ENCODE measurements around the gene PDZRN3. TPM values are rescaled to one million over a fixed set of nuclear protein-coding genes. Genes with fewer than 3 reads are reported as not detected.

The PDZRN3 gene
- 10 to 100 TPM; 20.7 to 36.4 TPM for total RNA-seq
- 10 to 100 TPM in 1 of 2 donors, 1 to 10 TPM in 1; 7.3 to 11.9 TPM for polyA plus RNA-seq
- long read RNA-seq, donor 1, full-length matches to known transcripts: 11 of 39 reads
- long read RNA-seq, donor 1, partial matches to known transcripts: 28 of 39 reads
- long read RNA-seq, donor 1, other reads (novel, unspliced or antisense): 0 of 39 reads
- long read RNA-seq, donor 2, full-length matches to known transcripts: 3 of 3 reads
- long read RNA-seq, donor 2, partial matches to known transcripts: 0 of 3 reads
- long read RNA-seq, donor 2, other reads (novel, unspliced or antisense): 0 of 3 reads
- long read RNA-seq, donor 3, full-length matches to known transcripts: 3 of 3 reads
- long read RNA-seq, donor 3, partial matches to known transcripts: 0 of 3 reads
- long read RNA-seq, donor 3, other reads (novel, unspliced or antisense): 0 of 3 reads
- long read RNA-seq, donor 4: 0 reads
- long read RNA-seq, donor 5, full-length matches to known transcripts: 17 of 17 reads
- long read RNA-seq, donor 5, partial matches to known transcripts: 0 of 17 reads
- long read RNA-seq, donor 5, other reads (novel, unspliced or antisense): 0 of 17 reads

DNA sequence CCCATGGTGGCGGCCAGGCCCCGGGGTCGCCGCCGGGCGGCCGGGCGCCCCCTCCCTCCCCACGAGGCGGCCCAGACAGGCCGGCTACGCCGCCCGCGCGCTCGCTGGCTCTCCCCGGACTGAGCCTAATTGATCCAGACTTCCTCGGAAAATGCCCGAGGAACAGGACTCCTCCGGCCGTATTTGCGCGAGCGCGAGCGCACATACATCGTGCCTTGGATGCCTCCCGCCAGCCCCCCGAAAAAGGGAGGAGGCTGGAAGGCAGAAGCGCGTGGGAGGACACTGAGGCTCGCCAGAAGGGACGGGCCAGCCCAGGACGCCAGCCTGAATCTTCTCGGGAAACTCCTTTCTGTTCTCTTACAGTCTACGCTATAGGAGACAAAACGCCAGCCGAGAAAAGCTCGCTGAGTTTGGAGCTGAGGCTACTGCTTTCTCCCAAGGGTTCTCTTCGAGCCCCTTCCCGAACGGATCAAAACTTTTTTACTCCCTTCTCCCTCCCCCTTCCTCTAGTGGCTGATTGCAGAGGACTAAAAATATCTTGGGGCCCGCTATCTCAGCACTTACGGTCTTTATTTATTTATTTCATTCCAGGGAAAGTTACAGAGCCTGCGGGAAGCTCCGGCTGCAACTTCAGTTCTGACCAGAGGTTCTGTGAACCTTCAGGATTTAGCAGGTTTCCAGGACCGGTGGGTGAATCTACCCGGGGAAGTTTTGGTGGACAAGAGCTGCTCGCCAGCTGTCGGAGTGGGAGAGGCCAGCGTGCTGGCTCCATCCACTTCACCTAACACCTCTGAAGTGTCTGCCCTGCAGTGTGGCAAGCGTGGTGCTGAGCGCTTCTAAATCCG, at the start of gene PDZRN3:
TSS of gene PDZRN3 (minus strand) at position 121 of the 845 bp plus-strand sequence.
- H3K27ac ChIP-seq (ENCODE audit: low read depth in 1 of 2, low read length in 1 of 2): peak within 1 kb of the TSS; percentile 87 to 95
- peak within 1 kb of the TSS; percentile 31 to 97 for H3K9ac ChIP-seq (ENCODE audit: insufficient read depth in 1 of 2, low read length in 2 of 2)

DNA sequence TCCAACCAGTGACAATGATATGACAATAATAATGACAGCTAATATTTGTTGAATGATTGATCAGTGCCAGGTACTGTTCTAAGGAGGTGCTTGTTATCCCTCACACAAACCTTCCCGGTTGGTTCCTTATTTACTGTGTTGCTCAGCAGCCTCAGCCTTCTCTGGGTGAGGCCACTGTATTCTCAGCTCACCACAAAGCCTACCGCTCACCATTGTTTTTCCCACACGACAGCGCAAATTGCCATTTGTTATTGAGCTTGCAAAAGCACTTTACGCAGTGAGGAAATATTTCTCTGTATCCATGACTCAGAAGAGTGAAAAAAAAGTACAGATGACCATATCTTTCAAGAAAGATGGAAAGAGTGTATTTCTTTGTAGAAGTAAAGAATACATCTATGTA, 49.5 kb upstream of the PDZRN3 start:
- H3K4me3 ChIP-seq: no peak overlapping the region
- no peak for DNase-seq
- WGBS, 2 donors: 58 to 60% methylated on average over 5 of the region's 5 CpGs
- no peaks in the 10 kb centered on the region for H3K4me1 ChIP-seq (ENCODE audit: control insufficient read depth in 5 of 5, insufficient read depth in 5 of 5, low read length in 5 of 5)
- H3K9ac ChIP-seq (ENCODE audit: insufficient read depth in 1 of 2, low read length in 2 of 2): no peak overlapping the region
- no peak for TF ChIP-seq CTCF (IDR thresholded peaks at IDR 0.05; ENCODE audit: control extremely low read depth, extremely low read depth)
- H3K27ac ChIP-seq (ENCODE audit: low read depth in 1 of 2, low read length in 1 of 2): no peak overlapping the region
- no peaks in the 10 kb centered on the region for H3K27me3 ChIP-seq (ENCODE audit: control insufficient read depth in 3 of 3, insufficient read depth in 3 of 3, low read length in 2 of 3)
- no peaks in the 10 kb centered on the region for H3K36me3 ChIP-seq (ENCODE audit: control insufficient read depth in 4 of 4, insufficient read depth in 4 of 4, low read length in 4 of 4)
- H3K9me3 ChIP-seq (ENCODE audit: control insufficient read depth in 4 of 4, insufficient read depth in 3 of 4, low read length in 3 of 4): no peaks in the 10 kb centered on the region
- ATAC-seq (ENCODE audit: insufficient read depth, low FRiP score): no peak

More for the DNA sequence above, at the start of gene PDZRN3:
- H3K4me1 ChIP-seq (ENCODE audit: control insufficient read depth in 5 of 5, insufficient read depth in 5 of 5, low read length in 5 of 5): peaks cover 7 to 46% (median 9%) of the 10 kb centered on the region in 5 donors
- ATAC-seq (ENCODE audit: insufficient read depth, low FRiP score): peak; percentile 67
- H3K36me3 ChIP-seq (ENCODE audit: control insufficient read depth in 4 of 4, insufficient read depth in 4 of 4, low read length in 4 of 4): peaks cover 0 to 8% (median 0%) of the 10 kb centered on the region in 4 donors
- WGBS, 2 donors: 4 to 5% methylated on average over 55 of the region's 55 CpGs
- H3K9me3 ChIP-seq (ENCODE audit: control insufficient read depth in 4 of 4, insufficient read depth in 3 of 4, low read length in 3 of 4): peaks cover 0 to 8% (median 0%) of the 10 kb centered on the region in 4 donors
- H3K4me3 ChIP-seq: peak within 1 kb of the TSS; percentile 53
- DNase-seq: peak; percentile 88 to 94 (median 93)
- peaks cover 0 to 11% (median 0%) of the 10 kb centered on the region in 3 donors for H3K27me3 ChIP-seq (ENCODE audit: control insufficient read depth in 3 of 3, insufficient read depth in 3 of 3, low read length in 2 of 3)
- TF ChIP-seq CTCF (IDR thresholded peaks at IDR 0.05; ENCODE audit: control extremely low read depth, extremely low read depth): no peak

DNA sequence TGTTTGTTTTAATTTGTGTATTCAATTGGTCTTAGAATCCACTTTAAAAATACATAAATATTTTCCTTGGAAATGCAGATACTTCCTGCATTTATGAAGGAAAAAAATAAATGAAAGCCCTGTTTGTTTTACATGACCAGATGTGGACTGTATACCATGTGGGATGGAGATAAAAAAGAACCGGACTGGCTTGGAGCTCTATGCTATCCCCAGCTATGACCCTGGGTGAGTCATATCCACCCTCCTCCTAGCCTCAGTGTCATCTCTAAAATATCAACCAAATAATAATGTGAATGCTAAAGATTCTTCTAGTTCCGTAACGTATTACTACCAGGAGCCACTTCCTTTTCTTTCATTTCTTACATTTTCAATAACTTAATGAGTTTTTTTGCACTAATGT, 44.5 kb upstream of the PDZRN3 start:
- H3K9me3 ChIP-seq (ENCODE audit: control insufficient read depth in 4 of 4, insufficient read depth in 3 of 4, low read length in 3 of 4): no peaks in the 10 kb centered on the region
- no peaks in the 10 kb centered on the region for H3K27me3 ChIP-seq (ENCODE audit: control insufficient read depth in 3 of 3, insufficient read depth in 3 of 3, low read length in 2 of 3)
- H3K9ac ChIP-seq (ENCODE audit: insufficient read depth in 1 of 2, low read length in 2 of 2): no peak overlapping the region
- DNase-seq (no peak), ATAC-seq (ENCODE audit: insufficient read depth, low FRiP score) (no peak)
- no peak overlapping the region for H3K4me3 ChIP-seq
- peaks cover 0 to 4% (median 0%) of the 10 kb centered on the region in 5 donors for H3K4me1 ChIP-seq (ENCODE audit: control insufficient read depth in 5 of 5, insufficient read depth in 5 of 5, low read length in 5 of 5)
- no peak overlapping the region for H3K27ac ChIP-seq (ENCODE audit: low read depth in 1 of 2, low read length in 1 of 2)
- no peaks in the 10 kb centered on the region for H3K36me3 ChIP-seq (ENCODE audit: control insufficient read depth in 4 of 4, insufficient read depth in 4 of 4, low read length in 4 of 4)
- no peak for TF ChIP-seq CTCF (IDR thresholded peaks at IDR 0.05; ENCODE audit: control extremely low read depth, extremely low read depth)
- 72% methylated on average over 3 of the region's 3 CpGs for WGBS, 2 donors
